ENCODE data around the gene MVK.

DNA sequence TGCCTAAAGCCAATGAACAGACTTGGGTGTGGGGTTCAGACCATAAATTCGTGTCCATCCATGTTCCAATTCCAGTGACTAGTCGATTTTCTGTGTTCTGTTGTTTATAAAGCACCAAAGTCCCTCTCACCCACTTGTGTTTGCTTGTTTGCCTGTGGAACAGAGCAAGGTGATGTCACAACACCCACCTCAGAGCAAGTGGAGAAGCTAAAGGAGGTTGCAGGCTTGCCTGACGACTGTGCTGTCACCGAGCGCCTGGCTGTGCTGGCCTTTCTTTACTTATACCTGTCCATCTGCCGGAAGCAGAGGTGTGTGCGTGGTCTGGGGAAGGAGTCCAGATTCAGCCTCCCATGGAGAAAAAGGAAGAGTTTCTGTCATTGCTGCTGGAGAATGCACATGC lies 6.0 kb downstream of the MVK start:
- TF ChIP-seq, protein P1, sequence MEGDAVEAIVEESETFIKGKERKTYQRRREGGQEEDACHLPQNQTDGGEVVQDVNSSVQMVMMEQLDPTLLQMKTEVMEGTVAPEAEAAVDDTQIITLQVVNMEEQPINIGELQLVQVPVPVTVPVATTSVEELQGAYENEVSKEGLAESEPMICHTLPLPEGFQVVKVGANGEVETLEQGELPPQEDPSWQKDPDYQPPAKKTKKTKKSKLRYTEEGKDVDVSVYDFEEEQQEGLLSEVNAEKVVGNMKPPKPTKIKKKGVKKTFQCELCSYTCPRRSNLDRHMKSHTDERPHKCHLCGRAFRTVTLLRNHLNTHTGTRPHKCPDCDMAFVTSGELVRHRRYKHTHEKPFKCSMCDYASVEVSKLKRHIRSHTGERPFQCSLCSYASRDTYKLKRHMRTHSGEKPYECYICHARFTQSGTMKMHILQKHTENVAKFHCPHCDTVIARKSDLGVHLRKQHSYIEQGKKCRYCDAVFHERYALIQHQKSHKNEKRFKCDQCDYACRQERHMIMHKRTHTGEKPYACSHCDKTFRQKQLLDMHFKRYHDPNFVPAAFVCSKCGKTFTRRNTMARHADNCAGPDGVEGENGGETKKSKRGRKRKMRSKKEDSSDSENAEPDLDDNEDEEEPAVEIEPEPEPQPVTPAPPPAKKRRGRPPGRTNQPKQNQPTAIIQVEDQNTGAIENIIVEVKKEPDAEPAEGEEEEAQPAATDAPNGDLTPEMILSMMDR (IDR thresholded peaks at IDR 0.05) = no peak
- no peak for TF ChIP-seq POLR2A (IDR thresholded peaks at IDR 0.05)

Data from adrenal gland (tissue), 5 donors.